Natural killer cell (primary cell): ENCODE results near the gene F5. TPM values are rescaled to one million over a fixed set of nuclear protein-coding genes. Genes with fewer than 3 reads are reported as not detected.

ENCODE experiments used
- ATAC-seq, 3 donors: fragments of 150-1000 bp in 2 of 3; fragments of 200-7000 bp in 1 of 3; cut with Tn5 transposase; 1 replicate in 1 of 3; 2 replicates in 2 of 3; pipeline ENCODE4 v1.10.0; 2021; ENCODE audit warnings: mild to moderate bottlenecking in 2 of 3, moderate library complexity in 2 of 3
- DNase-seq, 2 donors: peaks; one replicate each; pipeline versions ENCODE4 v3.0.0 to v3.0.0-alpha.2; 2013 to 2021; ENCODE audit warnings: mixed read lengths in 1 of 2
- H3K27ac ChIP-seq: one replicate; pipeline ENCODE4 v1.5.1; 2013; ENCODE audit warnings: mild to moderate bottlenecking, low read length
- H3K27me3 ChIP-seq: one replicate; pipeline ENCODE4 v1.6.1; 2013; ENCODE audit warnings: low read length; ENCODE audit not compliant: control insufficient read depth, insufficient read depth
- H3K36me3 ChIP-seq: one replicate; pipeline ENCODE4 v1.6.1; 2013; ENCODE audit warnings: low read length; ENCODE audit not compliant: control insufficient read depth, insufficient read depth
- H3K4me1 ChIP-seq: one replicate; pipeline ENCODE4 v1.6.1; 2013; ENCODE audit warnings: low read length; ENCODE audit not compliant: control insufficient read depth, insufficient read depth
- H3K4me3 ChIP-seq: one replicate; pipeline ENCODE4 v1.5.1; 2013; ENCODE audit warnings: low read length
- H3K9me3 ChIP-seq: one replicate; pipeline ENCODE4 v1.6.1; 2013; ENCODE audit warnings: low read length; ENCODE audit not compliant: control insufficient read depth, insufficient read depth
- H3K27ac Mint-ChIP-seq, 2 donors: one replicate each; pipeline ENCODE4 v1.8.0; 2022; ENCODE audit warnings: mild to moderate bottlenecking in 2 of 2, mixed read lengths in 2 of 2, moderate library complexity in 1 of 2
- H3K27me3 Mint-ChIP-seq, 2 donors: one replicate each; pipeline ENCODE4 v1.8.0; 2022; ENCODE audit warnings: low read depth in 2 of 2, mixed read lengths in 2 of 2
- H3K36me3 Mint-ChIP-seq: one replicate; pipeline ENCODE4 v1.8.0; 2022; ENCODE audit warnings: mixed read lengths
- H3K4me1 Mint-ChIP-seq, 2 donors: one replicate each; pipeline ENCODE4 v1.8.0; 2022; ENCODE audit warnings: mixed read lengths in 2 of 2
- H3K4me3 Mint-ChIP-seq: one replicate; pipeline ENCODE4 v1.8.0; 2022; ENCODE audit warnings: mild to moderate bottlenecking, moderate library complexity, mixed read lengths
- H3K9me3 Mint-ChIP-seq, 2 donors: one replicate each; pipeline ENCODE4 v1.8.0; 2022; ENCODE audit warnings: mixed read lengths in 2 of 2
- CTCF ChIP-seq: fragments of 200-600 bp; IDR thresholded peaks from one replicate; pipeline ENCODE4 v1.8.0; 2022; ENCODE audit warnings: antibody characterized with exemption
- WGBS: methylation state at CpG from one replicate; pipeline ENCODE4 v1.1.7; 2013; ENCODE audit warnings: missing lambda C conversion rate; ENCODE audit not compliant: insufficient coverage; 5-methylcytosine and 5-hydroxymethylcytosine counted together
- intact Hi-C: fragments of 100-400 bp; cut with micrococcal nuclease; formaldehyde crosslinking; loops from one replicate; pipeline ENCODE4 v1.14.2; 2022
- total RNA-seq, 4 donors: library from RNA; stranded (reverse); fragments of 120-200 nt in 1 of 4; gene quantifications; one replicate each; pipeline versions ENCODE4 v1.2.3 to v1.2.4, GENCODE V29; 2013 to 2022

F5 gene
- total RNA-seq, 3 donors from 2014 or later (not counting 1 experiment from before 2014, with no cell fraction given) = 0.02 to 1.7 (median 0.45) TPM

- H3K4me1 Mint-ChIP-seq = peaks cover 0 to 4% of the 10 kb centered on the region in 2 donors
- no peak overlapping the region for H3K4me3 ChIP-seq
- no peaks in the 10 kb centered on the region for H3K9me3 ChIP-seq
- DNase-seq (no peak), ATAC-seq (no peak)
- no peaks in the 10 kb centered on the region for H3K4me1 ChIP-seq
- H3K36me3 ChIP-seq = no peaks in the 10 kb centered on the region
- no peaks in the 10 kb centered on the region for H3K27me3 ChIP-seq
- TF ChIP-seq CTCF = no peak
- H3K27ac Mint-ChIP-seq = no peak overlapping the region
- no CpG with 5 or more reads among the region's 1 CpG for WGBS
- intact Hi-C loops = no loop called here
- peaks cover 19 to 23% of the 10 kb centered on the region in 2 donors for H3K27me3 Mint-ChIP-seq
- peaks cover 10% of the 10 kb centered on the region for H3K36me3 Mint-ChIP-seq
- no peak overlapping the region for H3K27ac ChIP-seq
- peaks cover 0 to 3% of the 10 kb centered on the region in 2 donors for H3K9me3 Mint-ChIP-seq
- no peak overlapping the region for H3K4me3 Mint-ChIP-seq
Observed at GRCh38 chr1:169568497-169568896, 17.8 kb downstream of the F5 start.

- no peaks in the 10 kb centered on the region for H3K36me3 ChIP-seq
- 100% methylated on average over 3 of the region's 3 CpGs for WGBS
- H3K36me3 Mint-ChIP-seq = peaks cover 13% of the 10 kb centered on the region
- peaks cover 0 to 6% of the 10 kb centered on the region in 2 donors for H3K9me3 Mint-ChIP-seq
- no peaks in the 10 kb centered on the region for H3K4me1 Mint-ChIP-seq
- H3K4me1 ChIP-seq = no peaks in the 10 kb centered on the region
- no peak overlapping the region for H3K27ac Mint-ChIP-seq
- H3K27ac ChIP-seq = no peak overlapping the region
- H3K4me3 ChIP-seq = no peak overlapping the region
- no peak for TF ChIP-seq CTCF
- no peaks in the 10 kb centered on the region for H3K9me3 ChIP-seq
- H3K4me3 Mint-ChIP-seq = no peak overlapping the region
- DNase-seq = no peak
- peaks cover 32 to 35% of the 10 kb centered on the region in 2 donors for H3K27me3 Mint-ChIP-seq
- intact Hi-C loops = no loop called here
- ATAC-seq = no peak
- no peaks in the 10 kb centered on the region for H3K27me3 ChIP-seq
Observed at GRCh38 chr1:169565335-169566271, 20.7 kb downstream of the F5 start.

GRCh38 chr1:169563650-169564049 is 22.6 kb downstream of the F5 start:
- Mint-ChIP-seq H3K9me3 (peaks cover 0 to 6% of the 10 kb centered on the region in 2 donors), H3K4me1 (no peaks in the 10 kb centered on the region), H3K36me3 (peaks cover 13% of the 10 kb centered on the region), H3K27me3 (peaks cover 34 to 40% of the 10 kb centered on the region in 2 donors), H3K4me3 (no peak overlapping the region), H3K27ac (no peak overlapping the region)
- Histone ChIP-seq H3K9me3 (no peaks in the 10 kb centered on the region), H3K27me3 (no peaks in the 10 kb centered on the region), H3K27ac (no peak overlapping the region), H3K4me3 (no peak overlapping the region), H3K4me1 (no peaks in the 10 kb centered on the region), H3K36me3 (no peaks in the 10 kb centered on the region)
- DNase-seq = no peak
- TF ChIP-seq CTCF = no peak
- no peak for ATAC-seq
- intact Hi-C loops = no loop called here
